ENCODE measurements around the gene SDS.

DNA sequence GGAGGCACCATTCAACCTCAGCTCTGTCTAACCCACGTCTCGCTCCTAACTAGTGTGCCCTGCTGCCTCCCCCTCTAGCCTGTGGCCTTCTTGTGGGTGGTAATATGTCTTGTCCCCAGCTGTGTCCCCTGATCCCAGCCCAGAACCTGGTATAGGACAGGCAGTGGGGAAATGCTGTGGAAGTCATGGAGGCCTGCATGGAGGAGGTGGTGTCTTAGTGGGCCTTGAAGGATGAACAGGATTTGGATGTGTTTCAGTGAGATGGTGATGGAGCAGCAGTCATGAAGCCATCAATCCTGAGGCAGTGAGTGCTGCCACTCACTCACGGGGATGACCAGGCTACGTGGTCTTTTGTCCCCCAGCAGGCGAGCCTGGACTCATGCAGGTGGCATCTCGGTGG, 31.9 kb downstream of the SDS start:
- TF ChIP-seq, protein P1, sequence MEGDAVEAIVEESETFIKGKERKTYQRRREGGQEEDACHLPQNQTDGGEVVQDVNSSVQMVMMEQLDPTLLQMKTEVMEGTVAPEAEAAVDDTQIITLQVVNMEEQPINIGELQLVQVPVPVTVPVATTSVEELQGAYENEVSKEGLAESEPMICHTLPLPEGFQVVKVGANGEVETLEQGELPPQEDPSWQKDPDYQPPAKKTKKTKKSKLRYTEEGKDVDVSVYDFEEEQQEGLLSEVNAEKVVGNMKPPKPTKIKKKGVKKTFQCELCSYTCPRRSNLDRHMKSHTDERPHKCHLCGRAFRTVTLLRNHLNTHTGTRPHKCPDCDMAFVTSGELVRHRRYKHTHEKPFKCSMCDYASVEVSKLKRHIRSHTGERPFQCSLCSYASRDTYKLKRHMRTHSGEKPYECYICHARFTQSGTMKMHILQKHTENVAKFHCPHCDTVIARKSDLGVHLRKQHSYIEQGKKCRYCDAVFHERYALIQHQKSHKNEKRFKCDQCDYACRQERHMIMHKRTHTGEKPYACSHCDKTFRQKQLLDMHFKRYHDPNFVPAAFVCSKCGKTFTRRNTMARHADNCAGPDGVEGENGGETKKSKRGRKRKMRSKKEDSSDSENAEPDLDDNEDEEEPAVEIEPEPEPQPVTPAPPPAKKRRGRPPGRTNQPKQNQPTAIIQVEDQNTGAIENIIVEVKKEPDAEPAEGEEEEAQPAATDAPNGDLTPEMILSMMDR (IDR thresholded peaks at IDR 0.05; ENCODE audit: low read length) = no peak
- TF ChIP-seq EZH2 (IDR thresholded peaks at IDR 0.05; ENCODE audit: borderline replicate concordance, low read length) = no peak
